NCI-H1048 (cell line): Measurements from ENCODE around the gene SEC11A.
"Not testable (repeated sequence)": the region's sequence is repeated elsewhere in the genome, so short reads cannot be mapped to it uniquely, and the experiment has no call there.

Source experiments
- DNase-seq: peaks from one replicate; lab custom pipeline; 2025; lab: John Stamatoyannopoulos, UW

Gene SEC11A

GRCh38 chr15:84737005-84737404, 21.1 kb upstream of the SEC11A start:
- no peak for DNase-seq

- DNase-seq = no peak
These were observed 20.4 kb upstream of the SEC11A start for GRCh38 chr15:84736375-84736774.

- DNase-seq = not testable (repeated sequence)
These were observed 19.6 kb upstream of the SEC11A start for GRCh38 chr15:84735480-84736061.

- no peak for DNase-seq
These were observed 19.0 kb upstream of the SEC11A start for GRCh38 chr15:84734794-84735479.

GRCh38 chr15:84731774-84732173, 15.8 kb upstream of the SEC11A start:
- DNase-seq = no peak

GRCh38 chr15:84727429-84727828, 11.5 kb upstream of the SEC11A start:
- DNase-seq = no peak

GRCh38 chr15:84725001-84725491, 9.1 kb upstream of the SEC11A start:
- no peak for DNase-seq

GRCh38 chr15:84722628-84723027, 6.7 kb upstream of the SEC11A start:
- DNase-seq = no peak

GRCh38 chr15:84721371-84721770, 5.4 kb upstream of the SEC11A start:
- no peak for DNase-seq

- no peak for DNase-seq
These were observed 401 bp downstream of the SEC11A start for GRCh38 chr15:84715441-84716035.

GRCh38 chr15:84714821-84715220, 1.1 kb downstream of the SEC11A start:
- DNase-seq = no peak

- DNase-seq = no peak
These were observed 1.6 kb downstream of the SEC11A start for GRCh38 chr15:84714372-84714771.

- no peak for DNase-seq
These were observed 12.1 kb downstream of the SEC11A start for GRCh38 chr15:84703808-84704207.

GRCh38 chr15:84702961-84703482, 12.9 kb downstream of the SEC11A start:
- no peak for DNase-seq

- no peak for DNase-seq
These were observed 16.3 kb downstream of the SEC11A start for GRCh38 chr15:84699538-84700191.

- no peak for DNase-seq
These were observed 18.5 kb downstream of the SEC11A start for GRCh38 chr15:84697236-84697990.

- no peak for DNase-seq
These were observed 19.2 kb downstream of the SEC11A start for GRCh38 chr15:84696757-84697156.

GRCh38 chr15:84690342-84690741, 25.6 kb downstream of the SEC11A start:
- no peak for DNase-seq

- DNase-seq = no peak
These were observed 26.1 kb downstream of the SEC11A start for GRCh38 chr15:84689858-84690257.

GRCh38 chr15:84686446-84686845, 29.5 kb downstream of the SEC11A start:
- DNase-seq = not testable (repeated sequence)

- no peak for DNase-seq
These were observed 30.6 kb downstream of the SEC11A start for GRCh38 chr15:84685304-84685703.

GRCh38 chr15:84684092-84684491, 31.8 kb downstream of the SEC11A start:
- no peak for DNase-seq
